GM21737 (cell line): ENCODE data around the gene ROBO1.

ENCODE experiments used
- ATAC-seq: cut with Tn5 transposase; IDR thresholded peaks from one replicate; pipeline ENCODE4 v1.9.1; 2021; ENCODE audit warnings: mild to moderate bottlenecking, moderate library complexity; ENCODE audit not compliant: unreplicated experiment

Gene ROBO1

DNA sequence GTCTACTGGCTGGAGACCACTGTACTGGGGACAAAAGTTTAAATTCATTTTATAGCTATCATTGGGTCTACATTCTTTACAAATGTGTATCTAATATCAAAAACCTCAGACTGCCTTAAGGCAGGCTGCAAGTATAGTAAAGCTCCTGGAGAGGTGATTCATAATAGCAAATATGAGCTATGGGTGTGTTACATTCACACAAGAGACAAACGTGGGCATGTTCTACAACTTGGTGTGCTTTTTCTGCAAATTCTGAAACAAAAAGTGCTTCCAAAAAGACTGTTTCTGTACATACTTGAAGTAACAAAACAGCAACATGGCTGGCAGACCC is 1101.4 kb downstream of the ROBO1 start:
- ATAC-seq = no peak

- no peak for ATAC-seq
Observed at GRCh38 chr3:78665776-78666469, 1101.9 kb downstream of the ROBO1 start.

DNA sequence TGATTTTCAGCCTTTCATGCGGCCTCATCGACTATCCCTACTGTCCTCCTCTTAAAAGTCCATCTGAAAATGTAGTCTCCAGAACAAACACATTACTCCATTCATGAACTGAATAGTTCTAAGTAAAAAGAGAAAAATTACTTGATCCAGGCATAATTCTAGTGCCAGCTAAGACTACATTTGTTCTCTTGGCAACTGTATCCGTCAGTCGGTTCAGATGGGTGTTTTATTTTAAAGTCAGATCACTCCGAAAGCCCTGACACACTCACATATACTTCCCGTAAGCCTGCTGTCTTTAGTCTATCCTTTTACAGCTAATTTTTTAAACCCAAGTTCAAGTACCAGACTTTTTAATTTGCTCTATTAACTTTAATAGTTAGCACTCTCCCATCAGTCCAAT is 1102.7 kb downstream of the ROBO1 start:
- ATAC-seq = no peak

DNA sequence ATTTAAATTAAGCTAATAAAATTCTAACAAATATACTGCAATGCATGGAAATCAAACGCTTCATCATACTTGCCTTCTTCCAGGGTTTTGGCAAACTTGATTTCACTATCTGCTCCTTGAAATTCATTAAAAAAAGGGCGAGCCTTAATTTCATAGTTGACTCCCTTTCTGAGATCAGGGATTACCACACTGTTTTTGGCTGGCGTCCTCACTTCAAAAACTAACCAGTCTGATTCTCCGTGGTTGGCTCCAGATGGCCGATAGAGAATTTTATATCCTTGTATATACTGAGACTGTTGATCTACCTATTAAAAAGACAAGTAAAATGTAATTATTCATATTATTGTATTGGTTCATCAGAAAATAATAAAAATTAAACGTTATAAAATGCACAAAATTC is 1106.8 kb downstream of the ROBO1 start:
- ATAC-seq = no peak

DNA sequence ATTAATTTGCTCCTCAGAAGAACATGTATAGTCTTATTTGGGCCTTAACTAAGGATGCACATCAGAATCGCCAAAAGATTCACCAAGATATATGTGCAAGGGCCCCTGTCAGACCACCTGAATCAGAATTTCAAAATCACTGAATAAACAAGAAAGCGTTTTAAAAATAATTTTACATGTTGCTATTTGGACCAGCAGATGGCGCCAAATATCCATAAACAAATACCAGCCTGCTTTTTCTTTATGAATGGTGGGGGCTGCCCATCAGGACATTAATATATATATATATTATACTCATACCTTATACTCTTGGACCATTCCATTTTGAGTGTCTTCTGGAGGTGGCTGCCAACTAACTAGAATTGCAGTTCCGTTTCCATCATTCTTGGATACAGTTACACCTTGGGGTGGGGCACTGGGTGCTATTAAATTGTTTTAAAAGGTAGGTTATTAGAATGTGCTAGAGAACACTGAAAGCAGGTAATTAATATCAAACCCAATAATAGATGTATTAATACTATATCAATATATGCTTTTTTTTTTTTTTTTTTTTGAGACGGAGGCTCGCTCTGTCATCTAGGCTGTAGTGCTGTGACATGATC is 1108.3 kb downstream of the ROBO1 start:
- ATAC-seq = no peak

DNA sequence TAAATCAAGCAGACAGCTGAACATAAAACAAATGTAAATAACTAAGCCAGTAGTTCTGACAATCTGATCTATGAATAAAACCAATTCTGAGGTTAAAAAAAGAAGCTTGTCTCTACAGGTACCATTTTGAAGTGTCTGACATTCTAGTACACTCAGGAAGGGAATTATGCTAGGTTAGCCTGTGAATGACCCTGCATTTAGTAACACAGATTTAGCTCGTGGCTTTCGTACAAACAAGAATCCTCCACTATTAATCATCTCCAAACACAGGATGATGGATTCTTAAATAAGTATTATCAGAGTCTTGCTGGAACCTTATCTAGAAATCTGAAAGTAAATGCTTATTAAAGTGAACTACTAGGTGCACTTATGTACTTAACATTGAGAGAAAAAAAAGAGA is 1120.1 kb downstream of the ROBO1 start:
- no peak for ATAC-seq

DNA sequence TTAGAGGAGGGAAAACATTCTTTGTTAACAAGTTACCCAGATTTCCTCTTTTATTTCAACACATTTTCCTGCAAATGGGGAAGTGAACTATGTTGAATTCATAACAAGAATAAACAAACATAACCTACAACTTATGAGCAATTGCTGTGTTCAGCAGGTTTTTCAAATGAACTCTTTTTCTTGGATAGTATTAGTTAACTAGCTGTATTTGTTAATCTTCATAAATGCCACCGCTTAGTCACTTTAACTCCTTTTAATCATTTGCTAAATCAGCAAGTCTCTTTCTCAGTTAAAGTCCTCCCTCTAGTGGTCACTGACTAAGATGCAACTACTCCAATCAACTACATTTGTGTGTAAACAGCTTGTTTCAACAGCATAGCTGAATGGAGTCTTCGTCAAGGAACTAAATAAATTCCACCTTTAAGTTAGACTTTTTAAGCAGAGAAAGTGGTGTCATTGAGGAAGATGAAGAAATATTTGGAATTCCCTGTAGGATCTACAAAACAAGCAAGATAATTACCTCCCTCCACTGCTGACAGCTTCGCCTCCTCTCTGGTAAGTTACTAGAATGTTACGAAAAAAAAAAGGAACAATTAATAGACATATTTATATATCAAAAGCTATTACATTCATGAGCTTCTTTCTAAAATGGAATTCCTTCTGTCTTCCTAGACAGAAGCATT is 1122.0 kb downstream of the ROBO1 start:
- ATAC-seq = peak; percentile 84

DNA sequence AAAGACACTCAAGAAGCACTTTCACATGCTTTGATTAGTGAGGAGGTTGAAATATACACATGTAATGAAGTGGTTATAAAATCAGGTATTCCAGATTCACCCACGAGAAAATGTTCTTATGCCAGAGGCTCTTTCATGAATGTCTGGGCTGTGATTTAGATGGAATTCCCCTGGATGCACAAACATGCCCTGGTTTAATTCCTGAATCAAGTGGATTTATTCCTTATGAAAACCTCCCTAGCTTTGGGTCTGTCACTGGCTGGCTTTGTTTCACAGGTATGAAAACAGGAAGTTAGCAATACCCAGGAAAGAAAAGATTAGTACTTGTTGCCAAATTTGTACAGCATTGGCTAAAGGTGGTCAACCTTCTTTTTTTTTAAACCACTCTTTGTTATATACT is 1123.0 kb downstream of the ROBO1 start:
- no peak for ATAC-seq

GRCh38 chr3:78642226-78643035 is 1125.4 kb downstream of the ROBO1 start:
- no peak for ATAC-seq

DNA sequence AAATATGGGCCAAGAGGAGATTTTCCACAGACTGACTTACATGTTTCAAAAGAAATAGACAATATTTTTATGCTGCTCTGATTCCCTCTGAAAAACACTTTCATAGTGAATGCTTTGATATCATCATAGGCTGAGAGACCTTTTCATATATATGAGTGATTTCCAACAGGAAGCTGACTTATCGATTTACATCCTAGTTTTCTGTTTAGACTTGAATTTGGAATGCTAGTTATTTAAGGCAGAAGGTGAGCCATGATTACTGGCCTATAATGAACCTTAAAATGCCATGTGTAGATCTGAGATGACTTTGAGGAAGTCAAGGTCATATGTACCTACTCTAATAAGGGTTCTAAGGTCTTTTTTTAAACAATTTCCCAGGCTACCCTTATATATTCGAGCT is 1126.1 kb downstream of the ROBO1 start:
- no peak for ATAC-seq

- ATAC-seq = no peak
Observed at GRCh38 chr3:78634316-78634715, 1133.5 kb downstream of the ROBO1 start.

DNA sequence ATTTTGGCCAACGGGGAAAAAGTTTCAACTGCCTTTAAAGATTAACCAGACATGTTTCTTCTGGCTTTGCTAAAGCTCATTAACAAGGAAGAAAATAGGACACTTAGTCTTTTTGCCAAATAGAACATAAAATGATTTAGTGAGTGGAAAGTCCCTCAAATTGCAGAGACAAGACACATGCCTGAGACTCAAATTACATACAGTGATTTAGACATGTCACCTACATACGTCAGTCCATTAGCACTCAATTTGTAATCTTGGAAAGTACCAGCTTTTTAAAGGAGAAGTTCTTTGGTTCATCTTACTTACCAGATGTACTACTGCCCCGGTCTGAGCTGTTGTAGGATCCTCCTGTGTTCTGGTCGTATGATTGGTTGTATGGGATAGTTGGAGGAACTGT is 1134.2 kb downstream of the ROBO1 start:
- ATAC-seq = no peak

- ATAC-seq = no peak
Observed at GRCh38 chr3:78632925-78633553, 1134.8 kb downstream of the ROBO1 start.

- ATAC-seq = no peak
Observed at GRCh38 chr3:78629544-78629943, 1138.3 kb downstream of the ROBO1 start.

- ATAC-seq = no peak
Observed at GRCh38 chr3:78621061-78621716, 1146.6 kb downstream of the ROBO1 start.

DNA sequence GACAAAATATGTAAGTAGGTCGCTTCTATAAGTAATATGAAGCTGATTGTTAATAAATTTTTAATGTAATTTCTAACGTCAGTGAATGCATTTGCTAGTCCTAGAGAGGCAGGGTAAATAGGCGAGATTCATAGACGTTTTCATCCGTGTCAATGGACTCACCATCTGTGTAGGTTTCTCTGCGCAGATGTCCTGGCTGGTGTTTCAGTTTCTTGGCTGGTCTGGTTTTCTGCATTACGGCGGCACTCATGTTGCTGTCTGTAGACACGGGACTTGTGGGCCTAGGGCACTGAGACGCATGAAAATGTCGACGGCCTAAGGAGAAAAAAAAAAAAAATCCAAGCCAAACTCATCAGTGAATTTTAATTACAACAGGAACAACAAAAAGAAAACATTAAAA is 1153.3 kb downstream of the ROBO1 start:
- no peak for ATAC-seq

GRCh38 chr3:78613421-78613879 is 1154.3 kb downstream of the ROBO1 start:
- no peak for ATAC-seq

DNA sequence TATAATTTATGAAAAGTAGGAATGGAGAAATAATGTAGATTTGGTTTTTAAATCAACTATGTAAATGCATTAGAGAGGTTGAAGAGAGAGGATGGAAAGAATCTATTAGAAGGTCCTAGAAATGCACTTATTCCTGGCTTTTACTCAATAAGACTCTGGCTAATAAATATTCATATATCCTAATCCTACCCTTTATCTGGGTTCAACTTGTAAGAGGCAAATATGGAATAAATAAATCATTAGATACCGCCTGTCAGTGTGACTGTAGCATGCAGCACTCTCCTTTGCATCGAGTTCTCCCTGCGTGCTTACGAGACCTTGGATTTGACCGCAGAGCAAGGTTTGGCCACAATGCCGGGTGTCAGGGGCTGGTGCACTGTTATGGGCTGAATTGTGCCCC is 1156.5 kb downstream of the ROBO1 start:
- no peak for ATAC-seq

GRCh38 chr3:78610462-78611125 is 1157.2 kb downstream of the ROBO1 start:
- no peak for ATAC-seq

- ATAC-seq = no peak
Observed at GRCh38 chr3:78606756-78607155, 1161.0 kb downstream of the ROBO1 start.
